VCaP (cell line): ENCODE data around the gene RASA1.

Experiments
- H3K27ac ChIP-seq: fragments of 450-650 bp; 2 replicates; pipeline ENCODE4 v1.5.1; 2017
- CTCF ChIP-seq: fragments of 450-650 bp; conservative IDR thresholded peaks from 2 replicates; pipeline ENCODE4 v1.5.1; 2017; ENCODE audit warnings: mild to moderate bottlenecking, moderate library complexity

Gene RASA1

GRCh38 chr5:87267574-87268125 lies at the start of gene RASA1:
TSS of gene RASA1 (plus strand) at chr5:87267883. CDS start at chr5:87268452, 569 bp downstream.
- H3K27ac ChIP-seq, result peak within 1 kb of the TSS; percentile 89
- TF ChIP-seq CTCF, result no peak

- no peak overlapping the region for H3K27ac ChIP-seq
- no peak for TF ChIP-seq CTCF
These were observed 37.9 kb upstream of the RASA1 start for GRCh38 chr5:87229780-87230179.

- H3K27ac ChIP-seq, result no peak overlapping the region
- no peak for TF ChIP-seq CTCF
These were observed 36.5 kb upstream of the RASA1 start for GRCh38 chr5:87231037-87231808.

GRCh38 chr5:87233143-87233542 lies 34.5 kb upstream of the RASA1 start:
- H3K27ac ChIP-seq, result no peak overlapping the region
- TF ChIP-seq CTCF, result no peak

- H3K27ac ChIP-seq, result no peak overlapping the region
- no peak for TF ChIP-seq CTCF
These were observed 26.1 kb upstream of the RASA1 start for GRCh38 chr5:87241555-87241954.

- TF ChIP-seq CTCF, result no peak
- no peak overlapping the region for H3K27ac ChIP-seq
These were observed 25.4 kb upstream of the RASA1 start for GRCh38 chr5:87242242-87242641.

- H3K27ac ChIP-seq, result no peak overlapping the region
- TF ChIP-seq CTCF, result no peak
These were observed 24.4 kb upstream of the RASA1 start for GRCh38 chr5:87243161-87243844.
